GM21786 (cell line): Measurements from ENCODE around the gene ACE.
"Not testable (repeated sequence)": the region's sequence is repeated elsewhere in the genome, so short reads cannot be mapped to it uniquely, and the experiment has no call there.

Source experiments
- ATAC-seq: cut with Tn5 transposase; IDR thresholded peaks from one replicate; pipeline ENCODE4 v1.9.1; 2021; ENCODE audit not compliant: unreplicated experiment

Gene ACE

DNA sequence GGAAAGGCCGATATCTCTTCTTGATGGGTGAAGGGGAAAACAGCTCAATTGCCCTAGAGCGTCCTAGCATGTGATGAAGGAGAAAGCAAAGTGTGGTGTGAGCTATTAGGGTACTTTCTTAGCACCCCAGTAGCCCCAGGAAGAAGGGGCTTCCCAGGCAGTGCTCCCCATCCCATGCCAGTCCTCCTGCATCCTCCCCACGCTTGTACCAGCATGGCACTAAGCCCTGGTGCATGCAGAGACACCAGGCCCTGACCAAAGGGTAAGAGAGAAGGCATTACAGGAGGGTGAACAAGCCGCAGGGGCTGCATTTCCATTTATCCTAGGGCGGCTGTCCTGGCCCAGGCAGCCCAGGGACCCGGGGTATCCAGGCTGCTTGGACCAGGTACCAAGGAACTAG lies 33.8 kb upstream of the ACE start:
- ATAC-seq, result no peak

DNA sequence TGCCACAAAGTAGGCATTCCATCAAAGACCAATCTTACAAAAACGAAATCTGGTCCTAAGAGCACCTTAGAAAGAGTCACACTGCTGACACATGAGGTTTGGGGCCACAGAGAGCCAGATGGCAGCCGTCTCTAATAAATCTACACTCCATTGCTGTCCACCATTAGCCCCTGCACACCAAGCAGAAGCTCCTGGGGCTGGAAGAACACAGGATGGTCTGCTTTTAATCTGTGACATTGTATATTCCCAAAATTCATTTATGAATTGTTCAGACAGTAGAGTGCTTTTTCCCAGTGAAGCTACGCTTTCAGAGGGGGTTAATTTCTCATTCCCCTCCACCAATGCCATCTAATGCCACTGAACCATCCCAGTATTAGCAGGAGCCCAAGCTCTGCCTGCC lies 32.4 kb upstream of the ACE start:
- no peak for ATAC-seq

GRCh38 chr17:63445065-63445464 lies 31.8 kb upstream of the ACE start:
- no peak for ATAC-seq

DNA sequence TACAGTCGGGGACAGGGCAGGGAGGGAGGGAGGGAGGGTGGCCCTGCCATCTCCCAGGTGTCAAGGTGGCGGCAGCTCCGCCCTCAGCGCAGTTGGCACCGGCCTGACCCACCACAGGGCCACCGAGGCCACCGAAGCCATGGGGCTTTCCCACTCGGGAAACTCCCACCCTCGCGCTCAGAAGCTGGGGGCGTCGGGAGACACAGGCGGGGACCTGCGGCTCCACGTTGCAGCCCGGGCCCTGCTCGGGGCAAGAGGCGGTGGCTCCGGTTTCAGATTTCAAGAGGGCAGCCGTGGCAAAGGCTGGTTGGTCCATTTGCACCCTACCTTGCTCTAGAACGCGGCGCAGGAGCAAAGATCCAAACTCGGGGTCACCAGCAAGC lies 31.3 kb upstream of the ACE start:
- ATAC-seq, result no peak

GRCh38 chr17:63445954-63446752 lies 30.7 kb upstream of the ACE start, which contains the start of gene CYB561:
Gene CYB561 (minus strand): TSS chr17:63446306. CDS start chr17:63437547, 8,759 bp downstream.
- peak; percentile 60 for ATAC-seq

DNA sequence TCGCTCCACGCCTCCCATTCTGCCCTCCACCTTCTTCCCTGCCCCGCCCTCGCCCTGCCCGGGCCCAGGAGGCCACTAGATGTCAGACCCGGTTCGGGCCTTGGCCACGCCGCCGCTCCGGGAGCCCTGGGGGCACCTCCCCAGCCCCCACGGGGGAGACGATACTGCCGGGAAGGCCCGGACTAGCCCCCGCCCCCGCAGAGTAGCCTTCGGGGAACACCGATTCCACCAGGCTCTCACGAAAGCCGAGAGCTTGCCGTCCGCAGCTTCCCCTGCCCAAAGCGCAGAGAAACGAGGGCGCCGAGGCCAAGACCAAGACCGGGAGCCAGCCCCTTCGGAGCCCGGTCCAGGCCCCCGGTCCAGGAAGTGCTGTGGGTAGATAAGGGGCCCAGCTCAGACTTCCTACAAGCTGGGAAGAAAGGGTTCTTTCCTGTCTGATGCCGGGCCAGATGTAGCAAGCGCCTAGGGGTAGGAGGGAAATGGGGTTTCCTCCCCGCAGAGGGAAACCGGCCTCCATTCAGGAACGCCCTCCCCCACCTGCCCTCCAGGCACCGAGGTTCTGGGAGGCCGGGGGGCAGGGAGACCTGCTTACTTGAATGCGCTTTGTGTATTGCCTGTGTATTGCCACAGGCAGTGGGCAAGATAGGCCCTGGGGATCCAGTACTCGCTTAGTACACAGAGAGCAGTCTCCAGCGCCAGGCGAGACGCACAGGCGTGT lies 29.9 kb upstream of the ACE start:
- peak; percentile 21 for ATAC-seq

DNA sequence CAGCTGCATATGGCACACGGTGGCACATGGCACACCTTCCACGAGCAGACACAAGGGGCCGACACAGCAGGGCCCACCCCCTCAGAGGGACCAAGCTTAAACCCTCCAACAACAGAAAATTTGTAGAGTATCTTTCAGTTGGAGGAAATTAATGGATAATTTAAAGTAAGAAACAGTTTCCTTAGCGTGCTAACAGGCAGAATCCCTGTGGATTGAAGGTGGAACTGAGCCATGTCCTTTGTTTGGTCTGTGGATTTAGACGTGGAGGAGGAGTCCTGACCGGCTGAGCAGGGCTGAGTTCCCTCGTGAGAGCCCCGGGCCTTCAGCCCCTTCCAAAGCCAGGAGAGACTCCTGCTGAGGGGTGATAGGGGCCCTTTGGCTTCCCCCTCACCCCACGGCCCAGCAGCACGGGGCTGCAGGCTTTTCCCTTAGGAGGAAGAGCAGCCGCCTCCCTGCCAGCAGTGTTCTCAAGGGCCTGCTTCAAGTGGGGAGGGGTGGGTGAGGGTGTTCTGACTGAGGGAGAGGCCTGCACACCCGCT lies 29.3 kb upstream of the ACE start:
- ATAC-seq, result no peak

GRCh38 chr17:63448655-63449054 lies 28.2 kb upstream of the ACE start:
- no peak for ATAC-seq

GRCh38 chr17:63450551-63450950 lies 26.3 kb upstream of the ACE start:
- ATAC-seq, result no peak

DNA sequence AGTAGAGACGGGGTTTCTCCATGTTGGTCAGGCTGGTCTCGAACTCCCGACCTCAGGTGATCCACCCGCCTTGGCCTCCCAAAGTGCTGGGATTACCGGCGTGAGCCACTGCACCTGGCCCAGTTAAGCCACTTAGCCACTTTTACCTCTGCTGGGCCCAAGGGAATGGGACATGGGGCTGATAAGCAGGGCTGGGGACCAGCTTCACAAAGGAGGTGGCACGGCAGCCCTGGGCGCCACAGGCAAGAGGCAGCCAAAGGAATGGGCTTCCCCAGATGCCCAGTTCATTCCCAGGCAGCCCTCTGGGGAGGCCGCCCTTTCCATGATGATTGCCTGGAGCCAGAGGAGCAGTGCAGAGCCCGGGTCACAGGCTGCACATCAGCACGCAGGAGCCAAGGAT lies 25.7 kb upstream of the ACE start:
- ATAC-seq, result no peak

DNA sequence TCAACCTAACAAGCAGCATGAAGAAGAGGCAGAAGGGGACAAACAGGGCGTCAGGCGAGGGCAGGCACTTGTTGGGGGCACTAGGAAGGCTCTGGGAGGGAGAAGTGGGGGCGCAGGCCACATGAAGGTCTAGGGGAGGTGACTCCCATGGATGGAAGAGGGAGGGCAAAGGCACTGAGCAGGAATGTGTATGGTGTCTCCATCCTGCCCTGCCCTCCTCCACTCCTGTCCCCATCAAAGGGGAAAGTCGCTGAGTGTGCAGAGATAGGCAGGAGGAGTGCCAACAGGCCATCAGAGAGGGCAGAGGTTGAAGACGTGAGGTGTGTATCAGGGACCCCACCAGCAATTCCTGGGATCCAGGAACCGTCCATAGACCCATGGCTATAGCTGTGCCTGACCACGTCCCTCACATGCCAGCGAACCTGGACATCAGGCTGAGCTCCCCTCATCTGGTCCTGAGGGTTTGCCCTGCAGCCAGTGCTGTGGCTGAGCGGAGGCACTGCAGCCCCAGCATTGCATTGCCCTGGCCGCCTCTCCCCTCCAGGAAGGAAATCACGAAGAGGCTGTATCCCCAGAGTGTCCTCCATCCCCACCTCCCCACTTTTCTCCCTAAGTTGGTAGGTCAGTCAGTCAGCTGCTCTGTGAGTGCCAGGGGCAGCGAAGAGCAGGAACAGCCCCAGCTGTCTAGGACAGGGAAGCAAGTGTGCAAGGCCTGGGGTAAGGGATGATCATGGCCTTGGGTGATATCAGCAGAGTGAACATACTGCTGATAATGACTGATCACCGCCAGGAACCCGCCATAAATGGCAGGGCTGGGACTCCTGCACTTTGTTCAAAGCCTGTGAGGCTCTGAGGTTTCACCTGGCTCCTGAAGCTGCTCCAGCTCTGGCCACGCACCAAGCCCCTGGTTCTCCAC lies 24.6 kb upstream of the ACE start:
- ATAC-seq, result no peak

- no peak for ATAC-seq
These were observed 23.8 kb upstream of the ACE start for GRCh38 chr17:63452962-63453551.

DNA sequence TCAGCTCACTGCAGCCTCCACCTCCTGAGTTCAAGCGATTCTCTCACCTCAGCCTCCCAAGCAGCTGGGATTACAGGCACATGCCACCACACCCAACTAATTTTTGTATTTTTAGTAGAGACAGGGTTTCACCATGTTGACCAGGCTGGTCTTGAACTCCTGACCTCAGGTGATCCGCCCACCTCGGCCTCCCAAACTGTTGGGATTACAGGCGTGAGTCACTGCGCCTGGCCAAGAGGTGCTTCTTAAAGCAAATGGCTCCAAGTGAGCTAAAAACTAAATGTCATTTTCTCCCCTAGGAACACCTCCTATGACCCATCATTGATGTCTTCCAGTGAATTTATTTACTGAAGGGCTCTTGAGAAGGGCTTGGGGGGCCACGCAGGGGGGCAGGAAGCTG lies 22.5 kb upstream of the ACE start:
- not testable (repeated sequence) for ATAC-seq

- ATAC-seq, result no peak
These were observed 21.9 kb upstream of the ACE start for GRCh38 chr17:63454915-63455314.

DNA sequence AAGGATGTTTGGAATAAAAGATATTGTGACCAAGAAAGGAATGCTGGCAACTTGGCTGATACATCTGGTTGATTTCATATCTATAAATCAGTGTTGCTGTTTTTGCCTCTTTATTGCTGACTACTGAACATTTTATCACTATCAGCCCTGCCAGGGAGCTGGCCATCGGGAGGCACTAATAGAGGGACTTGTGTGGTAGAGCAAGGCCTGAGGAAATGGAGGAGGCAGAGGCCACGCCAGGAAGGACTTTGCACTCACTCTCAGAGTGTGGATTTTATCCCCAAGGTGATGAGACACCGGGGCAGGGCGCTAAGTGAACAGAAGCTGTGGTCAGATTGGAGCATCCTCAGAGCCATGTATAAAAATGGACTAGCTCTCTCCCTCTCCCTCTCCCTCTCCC lies 21.4 kb upstream of the ACE start:
- no peak for ATAC-seq

GRCh38 chr17:63458478-63458877 lies 18.4 kb upstream of the ACE start:
- no peak for ATAC-seq

GRCh38 chr17:63460018-63460417 lies 16.8 kb upstream of the ACE start:
- no peak for ATAC-seq

DNA sequence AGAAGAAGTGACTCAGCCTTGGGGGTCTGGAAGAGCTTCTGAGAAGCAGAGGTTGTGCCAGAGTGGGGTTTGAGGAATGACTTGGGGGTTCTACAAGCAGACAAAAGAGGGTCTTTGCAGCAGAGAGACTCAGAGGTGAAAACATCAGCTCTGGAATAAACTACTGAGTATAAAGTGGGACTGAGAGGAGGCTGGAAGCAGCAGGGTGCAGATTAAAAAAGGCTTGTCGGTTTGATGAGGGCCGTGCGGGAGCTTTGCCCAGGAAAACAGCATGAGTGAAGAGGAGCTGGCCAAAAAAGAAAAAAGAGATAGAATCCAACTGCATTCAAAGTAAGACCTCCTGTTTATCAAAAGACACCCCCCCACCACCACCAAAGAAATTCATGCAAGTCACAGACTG lies 13.1 kb upstream of the ACE start:
- ATAC-seq, result no peak

DNA sequence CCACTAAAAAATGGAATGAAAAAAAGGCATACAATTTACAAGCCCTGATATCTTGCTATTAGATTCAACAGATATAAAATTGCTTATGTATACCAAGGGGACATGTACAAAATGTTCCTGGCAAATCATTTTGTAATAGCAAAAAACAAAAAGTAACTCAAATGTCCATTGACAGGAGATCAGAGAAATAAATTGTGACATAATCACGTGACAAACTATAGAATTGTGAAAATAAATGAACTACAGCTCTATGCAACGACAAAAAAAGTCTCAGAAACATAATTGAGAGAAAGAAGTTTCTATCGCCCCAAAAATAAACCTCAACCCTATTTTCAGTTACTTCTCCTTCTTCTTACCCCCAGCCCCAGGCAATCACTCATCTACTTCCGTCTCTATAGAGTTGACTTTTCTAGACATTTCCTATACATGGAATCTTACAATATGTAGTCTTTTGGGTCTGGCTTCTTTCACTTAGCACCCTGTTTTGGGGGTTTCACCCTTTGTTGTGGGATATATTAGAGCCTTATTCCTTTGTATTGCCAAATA lies 12.1 kb upstream of the ACE start:
- no peak for ATAC-seq

DNA sequence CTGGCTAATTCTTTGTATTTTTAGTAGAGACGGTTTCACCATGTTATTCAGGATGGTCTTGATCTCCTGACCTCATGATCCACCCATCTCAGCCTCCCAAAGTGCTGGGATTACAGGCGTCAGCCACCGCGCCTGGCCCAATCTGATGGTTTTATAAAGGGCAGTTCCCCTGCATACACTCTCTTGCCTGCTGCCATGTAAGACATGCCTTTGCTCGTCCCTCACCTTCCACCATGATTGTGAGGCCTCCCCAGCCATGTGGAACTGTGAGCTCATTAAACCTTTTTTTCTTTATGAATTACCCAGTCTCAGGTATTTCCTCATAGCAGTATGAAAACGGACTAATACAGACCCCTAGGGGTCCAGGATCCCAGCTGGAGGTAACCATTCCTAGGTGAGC lies 8.8 kb upstream of the ACE start:
- ATAC-seq, result not testable (repeated sequence)

- ATAC-seq, result no peak
These were observed 2.7 kb upstream of the ACE start for GRCh38 chr17:63474174-63474573.
